SK-N-DZ (cell line): Measurements from ENCODE around the gene FGF18.

Experiments used
- DNase-seq: peaks from one replicate; pipeline ENCODE4 v3.0.0-alpha.2; 2015; ENCODE audit warnings: low spot score

The FGF18 gene

GRCh38 chr5:171422902-171423663 is 3.6 kb downstream of the FGF18 start:
- DNase-seq = no peak

GRCh38 chr5:171424726-171425125 is 5.3 kb downstream of the FGF18 start:
- no peak for DNase-seq

DNA sequence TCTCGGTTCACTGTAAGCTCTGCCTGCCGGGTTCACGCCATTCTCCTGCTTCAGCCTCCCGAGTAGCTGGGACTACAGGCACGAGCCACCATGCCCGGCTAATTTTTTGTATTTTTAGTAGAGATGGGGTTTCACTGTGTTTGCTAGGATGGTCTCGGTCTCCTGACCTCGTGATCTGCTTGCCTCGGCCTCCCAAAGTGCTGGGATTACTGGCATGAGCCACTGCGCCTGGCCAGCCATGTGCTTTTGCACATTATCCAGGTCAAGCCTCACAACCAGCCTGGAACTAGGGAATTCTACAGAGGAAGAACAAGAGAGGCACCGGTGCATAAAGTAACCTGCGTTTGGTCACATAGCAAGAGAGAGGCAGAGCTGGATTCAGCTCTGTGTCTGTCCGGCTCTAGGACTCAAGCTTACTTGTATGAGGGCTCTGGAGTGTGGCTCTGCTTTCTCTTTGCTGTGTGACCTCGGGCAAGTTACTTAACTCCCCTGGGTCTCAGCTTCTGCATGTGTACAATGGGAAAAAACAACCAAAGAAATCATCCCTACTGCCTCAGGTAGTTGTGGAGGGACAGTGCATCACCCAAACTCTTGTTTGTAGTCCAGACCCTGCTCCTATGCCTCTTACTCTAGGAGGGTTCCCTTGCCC is 6.3 kb downstream of the FGF18 start:
- DNase-seq = no peak

GRCh38 chr5:171426266-171426665 is 6.8 kb downstream of the FGF18 start:
- no peak for DNase-seq

- DNase-seq = no peak
Measured at GRCh38 chr5:171426680-171427079, 7.2 kb downstream of the FGF18 start.

- DNase-seq = no peak
Measured at GRCh38 chr5:171427318-171428167, 8.1 kb downstream of the FGF18 start.

GRCh38 chr5:171428168-171428696 is 8.8 kb downstream of the FGF18 start:
- no peak for DNase-seq

GRCh38 chr5:171428809-171429542 is 9.5 kb downstream of the FGF18 start:
- DNase-seq = no peak

DNA sequence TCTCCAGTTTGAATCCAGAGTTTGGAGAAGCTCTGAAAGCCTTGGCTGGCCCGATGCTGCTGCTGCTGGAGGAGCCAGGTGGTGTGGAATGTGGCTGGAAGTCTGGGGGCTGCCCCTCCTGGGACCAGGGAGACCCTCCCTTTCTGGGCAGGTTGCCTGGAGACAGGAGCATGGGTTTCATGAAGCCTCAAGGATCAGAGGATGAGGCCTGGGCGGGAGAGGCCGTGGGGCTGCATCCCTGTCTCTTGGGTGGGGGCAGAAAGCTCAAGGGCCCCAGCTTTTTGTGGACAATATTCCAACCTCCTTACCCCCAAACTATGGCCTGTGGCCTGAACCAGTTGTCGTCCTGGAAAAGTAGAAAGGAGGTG is 10.1 kb downstream of the FGF18 start:
- no peak for DNase-seq

- no peak for DNase-seq
Measured at GRCh38 chr5:171431251-171431777, 11.9 kb downstream of the FGF18 start.

DNA sequence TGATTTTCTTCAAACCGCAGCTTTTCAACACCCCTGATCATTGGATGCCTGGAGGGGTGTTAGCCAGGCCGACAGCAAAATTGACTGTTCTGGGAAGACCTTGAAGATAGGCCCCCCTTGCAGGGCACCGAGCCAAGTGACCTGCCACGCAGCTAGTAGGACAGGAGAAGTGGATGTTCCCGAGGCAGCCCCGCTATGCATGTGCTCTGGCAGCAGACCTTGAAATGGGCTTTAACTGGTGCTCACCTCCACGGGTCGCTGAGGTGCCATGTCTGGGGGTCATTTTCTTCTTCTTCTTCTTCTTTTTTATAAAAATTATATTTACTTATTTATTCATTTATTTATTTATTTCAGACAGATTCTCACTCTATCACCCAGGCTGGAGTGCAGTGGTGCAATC is 12.6 kb downstream of the FGF18 start:
- DNase-seq = no peak

GRCh38 chr5:171432583-171433351 is 13.3 kb downstream of the FGF18 start:
- DNase-seq = no peak

- DNase-seq = no peak
Measured at GRCh38 chr5:171433352-171433698, 13.9 kb downstream of the FGF18 start.

DNA sequence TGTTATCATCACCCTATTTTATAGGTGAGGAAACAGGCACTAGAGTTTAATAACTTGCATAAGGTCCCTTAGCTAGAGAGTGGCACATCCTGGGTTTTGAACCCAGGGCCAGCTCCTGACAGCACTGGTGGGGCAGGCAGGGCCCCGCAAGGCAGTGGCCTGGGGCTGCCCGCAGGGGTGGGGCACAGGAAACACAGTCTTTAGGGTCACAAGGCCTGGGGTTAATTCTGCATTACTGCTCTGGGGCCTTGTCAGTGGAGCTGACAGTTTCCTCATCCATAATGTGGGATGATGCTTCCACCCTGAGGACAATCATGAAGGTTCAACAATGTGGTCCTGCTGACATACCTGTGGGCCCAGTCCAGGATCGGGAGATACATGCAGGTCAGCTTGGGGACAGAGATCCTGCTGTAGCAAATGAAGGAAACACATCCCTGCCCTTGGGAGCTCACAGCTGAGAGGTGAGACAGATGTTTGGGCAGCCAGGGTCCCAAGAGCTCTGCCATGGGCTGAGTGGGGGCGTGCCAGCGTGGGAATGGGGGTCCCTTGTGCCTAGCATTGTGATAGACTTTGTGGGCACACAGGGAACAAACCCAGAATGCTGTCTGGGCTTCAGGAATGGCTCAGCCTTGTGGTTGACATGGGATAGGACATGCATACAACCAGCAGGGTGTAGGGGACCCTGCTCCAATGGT is 14.7 kb downstream of the FGF18 start:
- no peak for DNase-seq

GRCh38 chr5:171434874-171435273 is 15.4 kb downstream of the FGF18 start:
- DNase-seq = no peak

- DNase-seq = no peak
Measured at GRCh38 chr5:171435908-171436307, 16.5 kb downstream of the FGF18 start.

GRCh38 chr5:171436804-171437285 is 17.4 kb downstream of the FGF18 start:
- no peak for DNase-seq

DNA sequence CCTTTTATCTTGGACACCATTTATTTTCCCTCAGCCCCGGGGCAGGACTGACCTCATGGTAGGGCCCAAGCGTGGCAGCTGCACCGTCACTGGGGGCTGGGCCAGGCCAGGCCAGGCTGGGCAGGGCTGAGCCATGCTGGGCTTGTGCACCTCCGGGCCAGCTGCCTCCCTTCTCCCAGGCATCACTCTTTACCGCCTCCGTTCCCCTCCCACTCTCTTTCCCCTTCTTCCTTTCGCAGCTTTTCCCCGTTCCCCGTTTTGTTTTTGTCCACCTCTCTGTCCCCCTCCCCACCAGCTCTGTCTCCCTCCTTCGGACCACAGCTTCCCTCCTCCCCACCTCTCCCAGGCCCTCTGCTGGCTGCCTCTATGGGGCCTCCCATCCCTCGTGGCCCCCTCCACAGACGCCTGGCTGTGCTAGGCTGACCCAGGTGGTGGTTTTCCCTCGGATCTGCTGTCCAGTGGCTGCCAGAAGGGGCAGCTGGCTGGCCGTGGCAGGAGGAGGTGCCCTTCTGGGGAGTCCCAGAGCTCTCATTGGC is 17.9 kb downstream of the FGF18 start:
- DNase-seq = peak; percentile 56

DNA sequence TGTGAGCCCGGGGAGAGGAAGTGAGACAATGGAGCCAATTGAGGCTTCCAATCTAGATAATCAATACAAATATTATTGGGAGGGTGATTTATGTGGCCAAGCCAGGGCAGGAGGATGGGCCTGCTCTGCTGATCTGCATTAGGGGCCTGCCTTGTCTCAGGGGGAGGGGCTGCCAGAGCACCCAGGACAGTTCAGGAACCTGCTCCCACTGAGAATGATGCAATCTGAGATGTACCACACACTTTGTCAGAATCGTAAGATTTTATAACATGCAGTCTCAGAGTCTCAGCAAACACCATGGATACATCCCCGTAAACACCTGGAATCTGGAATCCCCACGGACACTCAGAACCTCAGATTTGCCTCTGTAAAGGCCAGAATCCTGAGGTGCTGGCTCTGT is 19.3 kb downstream of the FGF18 start:
- DNase-seq = no peak
